OCI-LY7 (cell line): ENCODE data around the gene G6PC3.

Source experiments
- EZH2phosphoT487 ChIP-seq: fragments of 200-600 bp; sonication (generic); IDR thresholded peaks from 2 replicates; pipeline ENCODE4 v1.6.1; 2018; ENCODE audit warnings: low read depth, borderline replicate concordance, mild to moderate bottlenecking, mixed run types, antibody characterized with exemption, low read length, moderate library complexity, mixed read lengths
- TF ChIP-seq, protein P1 (sequence below): fragments of 200-600 bp; sonication (generic); conservative IDR thresholded peaks from 2 replicates; pipeline ENCODE4 v1.5.1; 2014; ENCODE audit warnings: mild to moderate bottlenecking, antibody characterized with exemption, low read length, moderate library complexity, mixed read lengths

- TF ChIP-seq, protein P1, sequence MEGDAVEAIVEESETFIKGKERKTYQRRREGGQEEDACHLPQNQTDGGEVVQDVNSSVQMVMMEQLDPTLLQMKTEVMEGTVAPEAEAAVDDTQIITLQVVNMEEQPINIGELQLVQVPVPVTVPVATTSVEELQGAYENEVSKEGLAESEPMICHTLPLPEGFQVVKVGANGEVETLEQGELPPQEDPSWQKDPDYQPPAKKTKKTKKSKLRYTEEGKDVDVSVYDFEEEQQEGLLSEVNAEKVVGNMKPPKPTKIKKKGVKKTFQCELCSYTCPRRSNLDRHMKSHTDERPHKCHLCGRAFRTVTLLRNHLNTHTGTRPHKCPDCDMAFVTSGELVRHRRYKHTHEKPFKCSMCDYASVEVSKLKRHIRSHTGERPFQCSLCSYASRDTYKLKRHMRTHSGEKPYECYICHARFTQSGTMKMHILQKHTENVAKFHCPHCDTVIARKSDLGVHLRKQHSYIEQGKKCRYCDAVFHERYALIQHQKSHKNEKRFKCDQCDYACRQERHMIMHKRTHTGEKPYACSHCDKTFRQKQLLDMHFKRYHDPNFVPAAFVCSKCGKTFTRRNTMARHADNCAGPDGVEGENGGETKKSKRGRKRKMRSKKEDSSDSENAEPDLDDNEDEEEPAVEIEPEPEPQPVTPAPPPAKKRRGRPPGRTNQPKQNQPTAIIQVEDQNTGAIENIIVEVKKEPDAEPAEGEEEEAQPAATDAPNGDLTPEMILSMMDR, result no peak
- TF ChIP-seq EZH2phosphoT487, result no peak
Measured at GRCh38 chr17:44095647-44096496, 25.3 kb downstream of the G6PC3 start.
